HG03095 (cell line): ENCODE results near the gene ADCY7.
"Not testable (repeated sequence)": the region's sequence is repeated elsewhere in the genome, so short reads cannot be mapped to it uniquely, and the experiment has no call there.

Experiments used
- ATAC-seq: cut with Tn5 transposase; IDR thresholded peaks from one replicate; pipeline ENCODE4 v1.9.1; 2021; ENCODE audit warnings: moderate library complexity; ENCODE audit not compliant: unreplicated experiment

Gene ADCY7

DNA sequence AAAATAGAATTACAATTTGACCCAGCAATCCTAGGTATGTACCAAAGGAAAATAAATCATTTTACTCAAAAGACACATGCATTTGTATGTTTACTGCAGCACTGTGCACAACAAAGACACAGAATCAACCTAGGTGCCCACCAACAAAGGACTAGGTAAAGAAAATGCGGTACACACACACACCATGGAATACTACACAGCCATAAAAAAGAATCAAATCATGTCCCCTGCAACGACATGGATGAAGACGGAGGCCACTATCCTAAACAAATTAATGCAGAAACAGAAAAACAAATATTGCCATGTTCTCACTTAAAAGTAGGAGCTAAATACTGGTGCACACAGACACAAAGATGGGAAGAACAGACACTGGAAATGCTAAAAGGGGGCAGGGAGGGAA is 66.2 kb downstream of the ADCY7 start:
- ATAC-seq: no peak

- no peak for ATAC-seq
Observed at GRCh38 chr16:50334106-50334975, 68.0 kb downstream of the ADCY7 start.

GRCh38 chr16:50335196-50335958 is 69.0 kb downstream of the ADCY7 start:
- peak; percentile 80 for ATAC-seq

GRCh38 chr16:50336884-50337283 is 70.5 kb downstream of the ADCY7 start:
- ATAC-seq: no peak

- no peak for ATAC-seq
Observed at GRCh38 chr16:50338371-50339231, 72.2 kb downstream of the ADCY7 start.

DNA sequence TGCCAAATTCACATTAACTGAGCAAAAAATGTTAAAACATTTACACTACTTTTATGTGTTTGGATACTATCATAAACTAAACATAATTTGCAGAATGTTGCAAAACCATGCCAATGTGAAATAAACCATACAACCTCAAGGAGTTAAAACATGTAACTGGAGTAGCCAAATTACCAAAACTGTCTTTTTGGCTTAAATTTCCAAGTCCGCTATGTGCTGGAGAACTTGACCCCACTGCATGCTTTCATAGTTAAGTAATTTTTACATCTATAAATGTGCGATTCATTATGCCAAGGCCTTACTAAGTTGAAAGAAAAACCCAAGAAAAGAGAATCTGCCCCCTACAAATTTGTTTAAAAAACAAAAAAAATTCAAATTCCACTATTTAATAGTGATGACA is 74.2 kb downstream of the ADCY7 start:
- no peak for ATAC-seq

GRCh38 chr16:50343566-50343965 is 77.2 kb downstream of the ADCY7 start:
- not testable (repeated sequence) for ATAC-seq

DNA sequence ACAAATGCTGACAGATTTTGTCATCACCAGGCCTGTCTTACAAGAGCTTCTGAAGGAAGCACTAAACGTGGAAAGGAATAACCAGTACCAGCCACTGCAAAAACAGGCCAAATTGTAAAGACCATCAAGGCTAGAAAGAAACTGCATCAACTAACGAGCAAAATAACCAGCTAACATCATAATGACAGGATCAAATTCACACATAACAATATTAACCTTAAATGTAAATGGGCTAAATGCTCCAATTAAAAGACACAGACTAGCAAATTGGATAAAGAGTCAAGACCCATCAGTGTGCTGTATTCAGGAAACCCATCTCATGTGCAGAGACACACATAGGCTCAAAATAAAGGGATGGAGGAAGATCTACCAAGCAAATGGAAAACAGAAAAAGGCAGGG is 78.9 kb downstream of the ADCY7 start:
- ATAC-seq: not testable (repeated sequence)

DNA sequence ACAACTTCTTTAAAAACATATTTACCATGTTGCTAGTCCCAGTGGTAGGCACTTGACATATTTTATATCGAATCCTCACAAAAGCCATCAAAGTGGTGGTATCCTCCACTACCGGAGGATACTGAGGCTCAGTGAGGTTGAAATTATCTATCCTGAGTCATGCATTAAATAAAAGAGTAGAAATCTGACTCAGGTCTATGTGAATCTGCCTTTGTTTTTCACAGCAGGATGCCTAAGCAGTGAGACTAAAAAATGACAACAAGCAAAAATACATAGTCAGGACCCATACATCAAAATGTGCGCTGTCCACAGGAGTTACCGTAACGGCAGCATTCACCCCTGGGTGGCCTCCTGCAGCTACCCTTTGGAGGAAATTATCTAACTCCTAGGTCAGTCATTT is 84.8 kb downstream of the ADCY7 start:
- no peak for ATAC-seq

DNA sequence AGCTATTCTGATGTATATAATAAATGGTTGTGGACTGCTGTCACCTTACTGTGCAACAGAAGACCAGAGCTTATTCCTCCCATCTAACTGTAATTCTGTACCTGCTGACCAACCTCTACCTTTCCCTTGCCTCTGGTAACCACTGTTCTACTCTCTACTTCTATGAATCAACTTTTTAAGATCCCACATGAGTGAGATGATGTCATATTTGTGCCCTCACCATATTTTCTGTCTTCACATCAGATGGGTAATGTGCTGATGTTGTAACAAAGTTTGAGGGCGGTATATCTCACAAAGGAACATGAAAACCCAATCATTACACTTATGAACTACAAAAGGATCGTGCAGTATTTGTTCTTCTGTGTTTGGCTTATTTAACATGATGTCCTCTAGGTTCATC is 85.6 kb downstream of the ADCY7 start:
- ATAC-seq: no peak

GRCh38 chr16:50354082-50354481 is 87.7 kb downstream of the ADCY7 start:
- no peak for ATAC-seq

GRCh38 chr16:50354629-50355456 is 88.5 kb downstream of the ADCY7 start:
- no peak for ATAC-seq

GRCh38 chr16:50359626-50360025 is 93.3 kb downstream of the ADCY7 start:
- no peak for ATAC-seq

- no peak for ATAC-seq
Observed at GRCh38 chr16:50360033-50360778, 93.9 kb downstream of the ADCY7 start.

DNA sequence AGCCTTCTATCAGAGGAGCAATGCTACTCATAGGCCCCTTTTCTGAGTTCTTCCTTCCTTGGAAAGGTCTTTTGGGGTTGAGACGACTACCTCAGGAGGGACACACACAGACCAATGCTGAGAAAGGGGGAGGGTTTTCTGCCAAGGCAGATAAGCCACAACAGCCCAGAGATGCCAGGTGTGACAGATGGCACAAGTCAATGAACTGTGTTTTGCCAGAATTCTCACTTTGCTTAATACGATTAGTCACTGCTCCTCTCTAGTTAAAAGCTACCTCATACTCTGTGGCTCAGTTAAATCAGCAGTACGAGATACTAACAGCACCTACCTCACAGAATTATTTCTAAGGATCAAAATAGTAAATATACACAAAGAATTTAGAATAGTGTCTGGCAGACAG is 94.4 kb downstream of the ADCY7 start:
- no peak for ATAC-seq

DNA sequence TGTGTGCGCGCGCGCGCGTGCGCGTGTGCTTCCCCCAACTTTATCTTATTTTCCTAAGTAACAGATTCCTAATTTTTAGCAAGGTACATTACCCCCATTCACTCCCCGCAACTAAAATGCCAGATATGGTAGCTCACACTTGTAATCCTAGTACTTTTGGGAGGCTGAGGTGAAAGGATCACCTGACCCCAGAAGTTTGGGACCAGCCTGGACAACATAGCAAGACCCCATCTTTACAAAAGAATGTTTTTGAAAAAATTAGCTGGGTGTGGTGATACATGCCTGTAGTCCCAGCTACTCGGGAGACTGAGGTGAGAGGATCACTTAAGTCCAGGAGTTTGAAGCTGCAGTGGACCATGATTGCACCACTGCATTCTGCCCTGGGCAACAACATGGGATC is 97.3 kb downstream of the ADCY7 start:
- ATAC-seq: no peak

GRCh38 chr16:50365791-50366575 is 99.6 kb downstream of the ADCY7 start:
- no peak for ATAC-seq
